Fibroblast of pulmonary artery (primary cell): Measurements from ENCODE around the gene GP9.

Experiments
- DNase-seq: peaks from one replicate; pipeline ENCODE4 v3.0.0-alpha.2; 2010; ENCODE audit warnings: low read depth
- H3K4me3 ChIP-seq: replicated peaks from 2 replicates; pipeline ENCODE4 v1.5.1; 2011; ENCODE audit warnings: low read depth, mild to moderate bottlenecking, control low read depth, low read length, moderate library complexity
- CTCF ChIP-seq: IDR thresholded peaks from 2 replicates; pipeline ENCODE4 v1.5.1; 2011; ENCODE audit warnings: mild to moderate bottlenecking, control low read depth, low read length, inconsistent platforms; ENCODE audit errors: missing control alignments

Gene GP9

GRCh38 chr3:129058441-129059200 is 2.0 kb upstream of the GP9 start:
- DNase-seq = no peak
- TF ChIP-seq CTCF = no peak
- H3K4me3 ChIP-seq = no peak overlapping the region

- TF ChIP-seq CTCF = no peak
- no peak overlapping the region for H3K4me3 ChIP-seq
- no peak for DNase-seq
These were observed 1.1 kb upstream of the GP9 start for GRCh38 chr3:129059311-129059958.

GRCh38 chr3:129061023-129061887 is 676 bp downstream of the GP9 start:
- no peak for DNase-seq
- H3K4me3 ChIP-seq = no peak overlapping the region
- TF ChIP-seq CTCF = no peak

- DNase-seq = no peak
- no peak for TF ChIP-seq CTCF
These were observed 1.6 kb downstream of the GP9 start for GRCh38 chr3:129061888-129062834.

GRCh38 chr3:129063091-129063640 is 2.6 kb downstream of the GP9 start:
- no peak for DNase-seq
- no peak for TF ChIP-seq CTCF
- H3K4me3 ChIP-seq = no peak overlapping the region

More at GRCh38 chr3:129061888-129062834, 1.6 kb downstream of the GP9 start:
- H3K4me3 ChIP-seq = no peak overlapping the region

GRCh38 chr3:129063841-129064482 is 3.4 kb downstream of the GP9 start:
- no peak overlapping the region for H3K4me3 ChIP-seq
- DNase-seq = no peak
- no peak for TF ChIP-seq CTCF
